Astrocyte (in vitro differentiated cells and primary cell): ENCODE results near the gene HLTF. TPM values are rescaled to one million over a fixed set of nuclear protein-coding genes. Genes with fewer than 3 reads are reported as not detected.

Source experiments
- DNase-seq: peaks from one replicate; pipeline ENCODE4 v3.0.0-alpha.2; 2010; ENCODE audit warnings: low read depth
- FAIRE-seq: peaks from 2 replicates; lab custom pipeline; 2011; peaks lifted over from hg19 to GRCh38; lab: Jason Lieb, UNC
- H2AFZ ChIP-seq: 2 replicates; pipeline ENCODE4 v1.6.0; 2012; ENCODE audit warnings: low read depth, low read length, inconsistent platforms
- H3K27ac ChIP-seq: 2 replicates; pipeline ENCODE4 v1.5.1; 2011; ENCODE audit warnings: low read depth, low read length, inconsistent platforms
- H3K27me3 ChIP-seq: 2 replicates; pipeline ENCODE4 v1.6.0; 2011; ENCODE audit warnings: low read length, inconsistent platforms; ENCODE audit not compliant: insufficient read depth
- H3K36me3 ChIP-seq: 2 replicates; pipeline ENCODE4 v1.5.1; 2011; ENCODE audit warnings: low read length, inconsistent platforms; ENCODE audit not compliant: insufficient read depth
- H3K4me1 ChIP-seq: 2 replicates; pipeline ENCODE4 v1.5.1; 2011; ENCODE audit warnings: low read length, inconsistent platforms; ENCODE audit not compliant: insufficient read depth
- H3K4me2 ChIP-seq: 2 replicates; pipeline ENCODE4 v1.6.0; 2012; ENCODE audit warnings: low read length, inconsistent platforms
- H3K4me3 ChIP-seq: 2 replicates; pipeline ENCODE4 v1.5.1; 2011; ENCODE audit warnings: low read depth, mild to moderate bottlenecking, low read length, inconsistent platforms; ENCODE audit not compliant: insufficient read depth
- H3K79me2 ChIP-seq: 2 replicates; pipeline ENCODE4 v1.6.0; 2012; ENCODE audit warnings: mild to moderate bottlenecking, low read length, inconsistent platforms; ENCODE audit not compliant: insufficient read depth
- H3K9ac ChIP-seq: 2 replicates; pipeline ENCODE4 v1.6.0; 2012; ENCODE audit warnings: mild to moderate bottlenecking, low read length, inconsistent platforms
- H3K9me3 ChIP-seq: 2 replicates; pipeline ENCODE4 v1.5.1; 2012; ENCODE audit warnings: low read depth, mild to moderate bottlenecking, low read length, inconsistent platforms; ENCODE audit not compliant: insufficient read depth
- H4K20me1 ChIP-seq: 2 replicates; pipeline ENCODE4 v1.6.0; 2012; ENCODE audit warnings: low read length, inconsistent platforms; ENCODE audit not compliant: insufficient read depth
- H3K27ac Mint-ChIP-seq: one replicate; pipeline ENCODE4 v1.8.0; 2021; ENCODE audit warnings: mild to moderate bottlenecking, mixed read lengths; ENCODE audit not compliant: unreplicated experiment
- H3K27me3 Mint-ChIP-seq: one replicate; pipeline ENCODE4 v1.8.0; 2021; ENCODE audit warnings: low read depth, mixed read lengths; ENCODE audit not compliant: unreplicated experiment
- H3K36me3 Mint-ChIP-seq: one replicate; pipeline ENCODE4 v1.8.0; 2021; ENCODE audit warnings: low read depth, mixed read lengths; ENCODE audit not compliant: unreplicated experiment
- H3K4me1 Mint-ChIP-seq: one replicate; pipeline ENCODE4 v1.8.0; 2021; ENCODE audit warnings: low read depth, mixed read lengths; ENCODE audit not compliant: unreplicated experiment
- H3K4me3 Mint-ChIP-seq: one replicate; pipeline ENCODE4 v1.8.0; 2021; ENCODE audit warnings: mild to moderate bottlenecking, moderate library complexity, mixed read lengths; ENCODE audit not compliant: unreplicated experiment
- H3K9me3 Mint-ChIP-seq: one replicate; pipeline ENCODE4 v1.8.0; 2021; ENCODE audit warnings: mild to moderate bottlenecking, mixed read lengths; ENCODE audit not compliant: unreplicated experiment
- EZH2 ChIP-seq: IDR thresholded peaks from 2 replicates; pipeline ENCODE4 v1.6.1; 2012; ENCODE audit warnings: mild to moderate bottlenecking, low read length, inconsistent platforms; ENCODE audit not compliant: insufficient read depth
- total RNA-seq: library from RNA; stranded (reverse); gene quantifications from 2 replicates; pipeline ENCODE4 v1.2.1, GENCODE V29; 2021
- TF ChIP-seq, protein P1 (sequence below): IDR thresholded peaks from 2 replicates; pipeline ENCODE4 v1.5.1; 2011; ENCODE audit warnings: low read depth, mild to moderate bottlenecking, inconsistent platforms, low read length, moderate library complexity; ENCODE audit not compliant: insufficient read depth

Gene HLTF
- total RNA-seq, 1 donor from 2014 or later, result 19.5 TPM

DNA sequence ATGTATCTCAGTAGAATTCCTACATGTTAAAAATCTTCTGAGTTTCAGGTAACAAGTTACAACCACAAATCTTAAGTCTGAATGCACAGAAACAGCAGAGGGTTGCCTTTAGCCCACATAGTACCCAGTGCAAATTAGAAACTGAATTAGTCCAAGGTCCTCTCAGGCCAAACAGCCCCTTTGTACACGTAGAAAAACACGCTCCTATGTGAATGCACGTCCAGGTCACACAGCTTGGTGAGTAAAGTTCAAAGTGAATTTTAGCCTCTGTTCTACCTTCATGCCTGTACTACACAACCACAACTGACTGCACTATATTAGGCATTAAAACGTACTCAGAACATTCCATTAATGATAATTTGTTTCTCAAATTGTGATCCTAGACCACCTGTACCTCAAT, 48.6 kb downstream of the HLTF start:
- Histone ChIP-seq H3K9ac (no peak overlapping the region), H3K79me2 (no peaks in the 10 kb centered on the region), H3K27me3 (no peaks in the 10 kb centered on the region), H3K4me2 (no peak overlapping the region), H3K4me1 (no peaks in the 10 kb centered on the region), H2AFZ (no peak overlapping the region), H3K4me3 (no peak overlapping the region), H3K36me3 (peaks cover 18% of the 10 kb centered on the region), H3K27ac (no peak overlapping the region), H3K9me3 (no peaks in the 10 kb centered on the region), H4K20me1 (no peaks in the 10 kb centered on the region)
- Mint-ChIP-seq H3K4me1 (no peaks in the 10 kb centered on the region), H3K9me3 (no peaks in the 10 kb centered on the region), H3K4me3 (no peak overlapping the region), H3K36me3 (no peaks in the 10 kb centered on the region), H3K27ac (no peak overlapping the region), H3K27me3 (no peaks in the 10 kb centered on the region)
- FAIRE-seq (no peak), DNase-seq (no peak)
- TF ChIP-seq, protein P1, sequence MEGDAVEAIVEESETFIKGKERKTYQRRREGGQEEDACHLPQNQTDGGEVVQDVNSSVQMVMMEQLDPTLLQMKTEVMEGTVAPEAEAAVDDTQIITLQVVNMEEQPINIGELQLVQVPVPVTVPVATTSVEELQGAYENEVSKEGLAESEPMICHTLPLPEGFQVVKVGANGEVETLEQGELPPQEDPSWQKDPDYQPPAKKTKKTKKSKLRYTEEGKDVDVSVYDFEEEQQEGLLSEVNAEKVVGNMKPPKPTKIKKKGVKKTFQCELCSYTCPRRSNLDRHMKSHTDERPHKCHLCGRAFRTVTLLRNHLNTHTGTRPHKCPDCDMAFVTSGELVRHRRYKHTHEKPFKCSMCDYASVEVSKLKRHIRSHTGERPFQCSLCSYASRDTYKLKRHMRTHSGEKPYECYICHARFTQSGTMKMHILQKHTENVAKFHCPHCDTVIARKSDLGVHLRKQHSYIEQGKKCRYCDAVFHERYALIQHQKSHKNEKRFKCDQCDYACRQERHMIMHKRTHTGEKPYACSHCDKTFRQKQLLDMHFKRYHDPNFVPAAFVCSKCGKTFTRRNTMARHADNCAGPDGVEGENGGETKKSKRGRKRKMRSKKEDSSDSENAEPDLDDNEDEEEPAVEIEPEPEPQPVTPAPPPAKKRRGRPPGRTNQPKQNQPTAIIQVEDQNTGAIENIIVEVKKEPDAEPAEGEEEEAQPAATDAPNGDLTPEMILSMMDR, result no peak
- no peak for TF ChIP-seq EZH2

DNA sequence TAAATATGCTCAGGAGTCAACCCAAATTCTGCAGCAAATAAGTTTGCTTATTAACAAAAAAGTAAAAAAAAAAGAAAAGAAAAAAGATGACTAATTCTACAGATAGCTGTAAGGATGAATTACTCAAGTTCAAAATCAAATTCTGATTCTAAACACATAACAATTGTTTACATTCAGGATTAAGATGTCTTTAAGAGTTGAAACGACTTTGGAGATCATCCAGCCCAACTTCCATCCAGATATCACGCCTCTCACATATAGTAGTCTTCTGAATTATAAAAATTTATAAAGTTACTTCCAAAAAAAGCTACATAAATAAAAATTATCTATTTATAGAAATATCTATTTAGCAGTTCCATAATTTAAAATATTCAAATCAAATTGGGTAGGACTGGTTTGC, 55.2 kb downstream of the HLTF start:
- no peak for DNase-seq
- FAIRE-seq, result no peak
- no peak overlapping the region for H3K4me3 Mint-ChIP-seq
- TF ChIP-seq, protein P1, result no peak
- TF ChIP-seq EZH2, result no peak
- Histone ChIP-seq H3K36me3 (peaks cover 9% of the 10 kb centered on the region), H3K27me3 (no peaks in the 10 kb centered on the region), H3K9ac (no peak overlapping the region), H4K20me1 (no peaks in the 10 kb centered on the region), H3K4me1 (no peaks in the 10 kb centered on the region), H2AFZ (no peak overlapping the region), H3K27ac (no peak overlapping the region), H3K79me2 (no peaks in the 10 kb centered on the region), H3K4me3 (no peak overlapping the region), H3K4me2 (no peak overlapping the region), H3K9me3 (no peaks in the 10 kb centered on the region)
- no peaks in the 10 kb centered on the region for H3K27me3 Mint-ChIP-seq
- H3K9me3 Mint-ChIP-seq, result no peaks in the 10 kb centered on the region
- peaks cover 2% of the 10 kb centered on the region for H3K36me3 Mint-ChIP-seq
- H3K4me1 Mint-ChIP-seq, result no peaks in the 10 kb centered on the region
- H3K27ac Mint-ChIP-seq, result no peak overlapping the region

DNA sequence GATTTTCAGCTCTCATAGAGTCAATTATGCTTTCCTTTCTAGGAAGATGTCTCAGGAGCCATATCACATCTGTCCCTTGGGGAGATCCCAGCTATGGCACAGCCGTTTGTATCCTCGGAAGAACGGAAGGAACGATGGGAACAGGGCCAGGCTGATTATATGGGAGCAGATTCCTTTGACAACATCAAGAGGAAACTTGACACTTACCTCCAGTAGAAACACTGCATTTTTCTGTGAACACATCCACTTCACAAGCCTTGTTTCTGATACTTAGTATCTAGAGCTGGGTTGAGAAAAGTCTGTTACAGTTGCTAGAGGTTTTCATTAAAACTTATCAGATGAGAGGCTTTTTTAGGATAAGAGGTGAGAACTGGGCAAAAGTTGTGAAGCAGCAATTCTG, 59.6 kb downstream of the HLTF start:
- Mint-ChIP-seq H3K36me3 (peaks cover 17% of the 10 kb centered on the region), H3K27ac (no peak overlapping the region), H3K4me1 (no peaks in the 10 kb centered on the region), H3K9me3 (peaks cover 15% of the 10 kb centered on the region), H3K4me3 (no peak overlapping the region), H3K27me3 (no peaks in the 10 kb centered on the region)
- FAIRE-seq, result no peak
- Histone ChIP-seq H3K79me2 (no peaks in the 10 kb centered on the region), H3K27ac (no peak overlapping the region), H2AFZ (no peak overlapping the region), H3K4me1 (no peaks in the 10 kb centered on the region), H3K9me3 (no peaks in the 10 kb centered on the region), H3K27me3 (no peaks in the 10 kb centered on the region), H3K36me3 (peaks cover 26% of the 10 kb centered on the region), H3K4me2 (no peak overlapping the region), H4K20me1 (no peaks in the 10 kb centered on the region), H3K4me3 (no peak overlapping the region), H3K9ac (no peak overlapping the region)
- no peak for TF ChIP-seq EZH2
- TF ChIP-seq, protein P1, result no peak
- no peak for DNase-seq
